ENCODE results near the gene CHMP1A. TPM values are rescaled to one million over a fixed set of nuclear protein-coding genes. Genes with fewer than 3 reads are reported as not detected.

CHMP1A gene
- polyA plus RNA-seq, 1 donor (not counting 4 experiments of a cell fraction or from before 2014, with no cell fraction given) = 64.1 TPM

GRCh38 chr16:89686520-89687091 is 29.1 kb upstream of the CHMP1A start, which contains the start of gene CDK10:
CDK10 (plus strand) TSS chr16:89686689; CDS start chr16:89686711, 22 bp downstream.
- peaks cover 16 to 21% of the 10 kb centered on the region in 2 experiments for H3K36me3 ChIP-seq (ENCODE audit: control insufficient read depth in 2 of 2, extremely low read depth in 1 of 2, insufficient read depth in 2 of 2, low read length in 2 of 2)
- H4K20me1 ChIP-seq (ENCODE audit: control insufficient read depth, extremely low read depth, insufficient read depth, low read length) = no peaks in the 10 kb centered on the region
- peaks cover 24% of the 10 kb centered on the region for H3K79me2 ChIP-seq (ENCODE audit: control insufficient read depth, insufficient read depth, low read length)
- H3K9ac ChIP-seq (ENCODE audit: control insufficient read depth, extremely low read depth, insufficient read depth, low read length) = peak within 1 kb of the TSS; percentile 85
- FAIRE-seq = no peak
- no peaks in the 10 kb centered on the region for H3K27me3 ChIP-seq (ENCODE audit: control insufficient read depth, extremely low read depth, insufficient read depth, low read length)
- peak; percentile 41 for DNase-seq (ENCODE audit: low read depth, low spot score)
- peak within 1 kb of the TSS; percentile 60 to 96 (median 93) for H3K4me3 ChIP-seq (ENCODE audit: control insufficient read depth in 2 of 3, extremely low read depth in 1 of 3, insufficient read depth in 2 of 3, low read depth in 1 of 3, low read length in 3 of 3)
- H3K9me3 ChIP-seq (ENCODE audit: control insufficient read depth, low read depth, low read length) = no peaks in the 10 kb centered on the region
- peaks cover 8% of the 10 kb centered on the region for H3K4me1 ChIP-seq (ENCODE audit: control insufficient read depth, extremely low read depth, insufficient read depth, low read length)
- H3K9me1 ChIP-seq (ENCODE audit: control insufficient read depth, extremely low read depth, insufficient read depth, low read length) = no peaks in the 10 kb centered on the region
- dilution Hi-C loops (cut with MboI; ENCODE audit: extremely low pct_ligation_motif_present, low sequenced_read_pairs) = no loop called here
- H2AFZ ChIP-seq (ENCODE audit: control insufficient read depth, low read length) = peak within 1 kb of the TSS; percentile 95
- peak within 1 kb of the TSS; percentile 94 for H3K4me2 ChIP-seq (ENCODE audit: control insufficient read depth, extremely low read depth, insufficient read depth, low read depth, low read length)
- H3K27ac ChIP-seq (ENCODE audit: control insufficient read depth, insufficient read depth, low read length) = peak within 1 kb of the TSS; percentile 56
- no peak for TF ChIP-seq CTCF (optimal IDR thresholded peaks at IDR 0.05 in 1 of 3, IDR thresholded peaks at IDR 0.05 in 1 of 3, conservative IDR thresholded peaks at IDR 0.05 in 1 of 3; ENCODE audit: extremely low read depth in 1 of 3, insufficient read depth in 2 of 3, low read length in 3 of 3)
- TF ChIP-seq EZH2 (IDR thresholded peaks at IDR 0.05; ENCODE audit: low read length) = no peak

- FAIRE-seq (no peak), DNase-seq (ENCODE audit: low read depth, low spot score) (no peak)
- no peak for TF ChIP-seq CTCF (optimal IDR thresholded peaks at IDR 0.05 in 1 of 3, IDR thresholded peaks at IDR 0.05 in 1 of 3, conservative IDR thresholded peaks at IDR 0.05 in 1 of 3; ENCODE audit: extremely low read depth in 1 of 3, insufficient read depth in 2 of 3, low read length in 3 of 3)
- no peak for TF ChIP-seq EZH2 (IDR thresholded peaks at IDR 0.05; ENCODE audit: low read length)
- Histone ChIP-seq H3K27me3 (ENCODE audit: control insufficient read depth, extremely low read depth, insufficient read depth, low read length) (no peaks in the 10 kb centered on the region), H3K27ac (ENCODE audit: control insufficient read depth, insufficient read depth, low read length) (no peak overlapping the region), H4K20me1 (ENCODE audit: control insufficient read depth, extremely low read depth, insufficient read depth, low read length) (no peaks in the 10 kb centered on the region), H2AFZ (ENCODE audit: control insufficient read depth, low read length) (no peak overlapping the region), H3K9me3 (ENCODE audit: control insufficient read depth, low read depth, low read length) (no peaks in the 10 kb centered on the region), H3K4me1 (ENCODE audit: control insufficient read depth, extremely low read depth, insufficient read depth, low read length) (peaks cover 8% of the 10 kb centered on the region), H3K9me1 (ENCODE audit: control insufficient read depth, extremely low read depth, insufficient read depth, low read length) (no peaks in the 10 kb centered on the region), H3K9ac (ENCODE audit: control insufficient read depth, extremely low read depth, insufficient read depth, low read length) (no peak overlapping the region), H3K36me3 (ENCODE audit: control insufficient read depth in 2 of 2, extremely low read depth in 1 of 2, insufficient read depth in 2 of 2, low read length in 2 of 2) (peaks cover 13 to 16% of the 10 kb centered on the region in 2 experiments), H3K79me2 (ENCODE audit: control insufficient read depth, insufficient read depth, low read length) (peaks cover 24% of the 10 kb centered on the region), H3K4me2 (ENCODE audit: control insufficient read depth, extremely low read depth, insufficient read depth, low read depth, low read length) (no peak overlapping the region), H3K4me3 (ENCODE audit: control insufficient read depth in 2 of 3, extremely low read depth in 1 of 3, insufficient read depth in 2 of 3, low read depth in 1 of 3, low read length in 3 of 3) (no peak overlapping the region)
- dilution Hi-C loops (cut with MboI; ENCODE audit: extremely low pct_ligation_motif_present, low sequenced_read_pairs) = no loop called here
Measured at GRCh38 chr16:89685916-89686315, 28.4 kb upstream of the CHMP1A start.
